ENCODE measurements around the gene ALG11.
"Not testable (repeated sequence)": the region's sequence is repeated elsewhere in the genome, so short reads cannot be mapped to it uniquely, and the experiment has no call there.

The ALG11 gene

DNA sequence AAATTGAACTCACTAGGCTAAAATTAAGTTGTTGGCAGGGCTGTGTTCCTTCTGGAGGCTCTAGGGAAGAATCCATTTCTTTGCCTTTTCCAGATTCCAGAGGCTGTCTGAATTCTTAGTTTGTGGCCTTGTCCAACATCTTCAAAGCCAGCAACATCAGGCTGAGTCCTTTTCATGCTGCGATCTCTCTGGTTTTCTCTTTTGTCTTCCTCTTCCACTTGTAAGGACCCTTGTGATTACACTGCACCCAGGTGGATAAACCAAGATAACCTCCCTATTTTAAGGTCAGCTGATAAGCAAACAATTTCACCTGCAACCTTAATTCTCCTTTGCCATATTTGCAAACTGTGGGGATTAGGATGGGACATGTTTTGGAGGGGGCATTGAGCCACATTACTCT lies 23.8 kb downstream of the ALG11 start:
- H3K4me1 ChIP-seq (ENCODE audit: control extremely low read depth in 1 of 4, control insufficient read depth in 4 of 4, insufficient read depth in 4 of 4, low read length in 3 of 4) = no peaks in the 10 kb centered on the region
- DNase-seq = no peak
- H3K9me3 ChIP-seq (ENCODE audit: control extremely low read depth in 1 of 5, control insufficient read depth in 4 of 5, insufficient read depth in 2 of 5, low read depth in 1 of 5, low read length in 4 of 5) = no peaks in the 10 kb centered on the region
- ChIA-PET POLR2A (no interaction called here), CTCF (no interaction called here)
- H3K27me3 ChIP-seq (replicated peaks in 2 of 5; ENCODE audit: control insufficient read depth in 4 of 5, insufficient read depth in 5 of 5, low read length in 4 of 5) = no peaks in the 10 kb centered on the region
- no peaks in the 10 kb centered on the region for H3K36me3 ChIP-seq (ENCODE audit: control insufficient read depth in 4 of 4, insufficient read depth in 4 of 4, low read length in 3 of 4)
- WGBS (ENCODE audit: insufficient coverage) = 100% methylated on average over 1 of the region's 1 CpG
- no peak overlapping the region for H3K4me3 ChIP-seq (ENCODE audit: control insufficient read depth in 1 of 7, extremely low read depth in 1 of 7, insufficient read depth in 4 of 7, low read depth in 2 of 7, low read length in 6 of 7)
- no peak overlapping the region for H3K27ac ChIP-seq (ENCODE audit: insufficient read depth in 1 of 2, low read depth in 1 of 2, low read length in 2 of 2, poor library complexity in 1 of 2, severe bottlenecking in 2 of 2)

DNA sequence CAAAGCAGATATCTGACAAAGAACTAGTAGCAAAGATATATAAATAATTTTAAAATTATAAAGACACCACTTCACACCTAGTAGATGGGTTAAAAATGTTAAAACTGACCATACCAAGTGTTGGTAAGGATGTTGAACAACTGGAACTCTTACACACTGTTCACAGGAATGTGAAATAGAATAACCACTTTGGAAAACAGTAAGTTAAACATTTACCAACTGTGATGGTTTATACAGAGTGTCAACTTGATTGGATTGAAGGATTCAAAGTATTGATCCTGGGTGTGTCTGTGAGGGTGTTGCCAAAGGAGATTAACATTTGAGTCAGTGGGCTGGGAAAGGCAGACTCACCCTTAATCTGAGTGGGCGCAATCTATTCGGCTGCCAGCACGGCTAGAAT lies 31.5 kb downstream of the ALG11 start:
- Histone ChIP-seq H3K4me3 (ENCODE audit: control insufficient read depth in 1 of 7, extremely low read depth in 1 of 7, insufficient read depth in 4 of 7, low read depth in 2 of 7, low read length in 6 of 7) (no peak overlapping the region), H3K27me3 (replicated peaks in 2 of 5; ENCODE audit: control insufficient read depth in 4 of 5, insufficient read depth in 5 of 5, low read length in 4 of 5) (no peaks in the 10 kb centered on the region), H3K9me3 (ENCODE audit: control extremely low read depth in 1 of 5, control insufficient read depth in 4 of 5, insufficient read depth in 2 of 5, low read depth in 1 of 5, low read length in 4 of 5) (peaks cover 0 to 6% (median 0%) of the 10 kb centered on the region in 5 experiments), H3K36me3 (ENCODE audit: control insufficient read depth in 4 of 4, insufficient read depth in 4 of 4, low read length in 3 of 4) (peaks cover 0 to 2% (median 0%) of the 10 kb centered on the region in 4 experiments), H3K27ac (ENCODE audit: insufficient read depth in 1 of 2, low read depth in 1 of 2, low read length in 2 of 2, poor library complexity in 1 of 2, severe bottlenecking in 2 of 2) (no peak overlapping the region), H3K4me1 (ENCODE audit: control extremely low read depth in 1 of 4, control insufficient read depth in 4 of 4, insufficient read depth in 4 of 4, low read length in 3 of 4) (no peaks in the 10 kb centered on the region)
- no peak for DNase-seq
- CTCF ChIA-PET = no interaction called here
- WGBS (ENCODE audit: insufficient coverage) = 97% methylated on average over 3 of the region's 3 CpGs
- POLR2A ChIA-PET = no interaction called here

DNA sequence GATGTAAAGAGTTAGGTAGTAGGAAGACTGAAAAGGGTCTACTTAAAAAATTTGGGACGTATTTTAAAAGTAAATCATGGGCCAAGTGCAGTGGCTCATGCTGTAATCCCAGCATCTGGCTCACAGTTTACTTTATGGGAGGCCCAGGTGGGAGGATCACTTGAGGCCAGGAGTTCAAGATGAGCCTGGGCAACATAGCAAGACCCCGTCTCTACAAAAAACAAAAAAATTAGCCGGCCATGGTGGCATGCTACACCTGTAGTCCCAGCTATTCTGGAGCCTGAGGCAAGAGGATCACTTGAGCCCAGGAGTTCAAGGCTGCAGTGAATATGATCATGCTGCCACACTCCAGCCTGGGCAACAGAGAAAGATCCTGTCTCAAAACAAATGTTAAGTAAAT lies 35.3 kb downstream of the ALG11 start:
- H3K27ac ChIP-seq (ENCODE audit: insufficient read depth in 1 of 2, low read depth in 1 of 2, low read length in 2 of 2, poor library complexity in 1 of 2, severe bottlenecking in 2 of 2) = no peak overlapping the region
- H3K4me3 ChIP-seq (ENCODE audit: control insufficient read depth in 1 of 7, extremely low read depth in 1 of 7, insufficient read depth in 4 of 7, low read depth in 2 of 7, low read length in 6 of 7) = no peak overlapping the region
- H3K36me3 ChIP-seq (ENCODE audit: control insufficient read depth in 4 of 4, insufficient read depth in 4 of 4, low read length in 3 of 4) = peaks cover 0 to 2% (median 0%) of the 10 kb centered on the region in 4 experiments
- H3K4me1 ChIP-seq (ENCODE audit: control extremely low read depth in 1 of 4, control insufficient read depth in 4 of 4, insufficient read depth in 4 of 4, low read length in 3 of 4) = no peaks in the 10 kb centered on the region
- H3K27me3 ChIP-seq (replicated peaks in 2 of 5; ENCODE audit: control insufficient read depth in 4 of 5, insufficient read depth in 5 of 5, low read length in 4 of 5) = no peaks in the 10 kb centered on the region
- ChIA-PET CTCF (no interaction called here), POLR2A (no interaction called here)
- no peak for DNase-seq
- peaks cover 0 to 6% (median 0%) of the 10 kb centered on the region in 5 experiments for H3K9me3 ChIP-seq (ENCODE audit: control extremely low read depth in 1 of 5, control insufficient read depth in 4 of 5, insufficient read depth in 2 of 5, low read depth in 1 of 5, low read length in 4 of 5)
- WGBS (ENCODE audit: insufficient coverage) = 100% methylated on average over 3 of the region's 3 CpGs

DNA sequence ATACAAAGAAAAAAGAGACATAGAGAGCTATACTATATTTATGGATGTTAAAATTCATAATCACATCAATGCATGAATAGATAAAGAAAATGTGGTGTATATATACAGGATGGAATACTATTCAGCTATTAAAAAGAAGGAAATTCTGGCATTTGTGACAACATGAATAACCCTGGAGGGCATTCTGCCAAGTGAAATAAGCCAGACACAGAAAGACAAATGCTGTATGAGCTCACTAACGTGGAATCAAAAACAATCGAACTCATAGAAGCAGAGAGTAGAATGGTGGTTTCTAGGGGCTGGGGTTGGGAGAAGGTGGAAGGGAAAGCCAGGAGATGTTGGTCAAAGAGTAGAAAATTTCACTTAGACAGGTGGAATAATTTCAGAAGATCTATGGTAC lies 36.3 kb downstream of the ALG11 start:
- H3K4me3 ChIP-seq (ENCODE audit: control insufficient read depth in 1 of 7, extremely low read depth in 1 of 7, insufficient read depth in 4 of 7, low read depth in 2 of 7, low read length in 6 of 7) = no peak overlapping the region
- no peak overlapping the region for H3K27ac ChIP-seq (ENCODE audit: insufficient read depth in 1 of 2, low read depth in 1 of 2, low read length in 2 of 2, poor library complexity in 1 of 2, severe bottlenecking in 2 of 2)
- 94% methylated on average over 2 of the region's 2 CpGs for WGBS (ENCODE audit: insufficient coverage)
- H3K27me3 ChIP-seq (replicated peaks in 2 of 5; ENCODE audit: control insufficient read depth in 4 of 5, insufficient read depth in 5 of 5, low read length in 4 of 5) = no peaks in the 10 kb centered on the region
- peaks cover 0 to 6% (median 0%) of the 10 kb centered on the region in 5 experiments for H3K9me3 ChIP-seq (ENCODE audit: control extremely low read depth in 1 of 5, control insufficient read depth in 4 of 5, insufficient read depth in 2 of 5, low read depth in 1 of 5, low read length in 4 of 5)
- peaks cover 0 to 2% (median 0%) of the 10 kb centered on the region in 4 experiments for H3K36me3 ChIP-seq (ENCODE audit: control insufficient read depth in 4 of 4, insufficient read depth in 4 of 4, low read length in 3 of 4)
- ChIA-PET POLR2A (no interaction called here), CTCF (interaction anchor here (0.6 kb wide), 1 partner anchor 13 kb away, joined by 3 read pairs; no protein-coding TSS in a partner anchor)
- DNase-seq = no peak
- H3K4me1 ChIP-seq (ENCODE audit: control extremely low read depth in 1 of 4, control insufficient read depth in 4 of 4, insufficient read depth in 4 of 4, low read length in 3 of 4) = no peaks in the 10 kb centered on the region

DNA sequence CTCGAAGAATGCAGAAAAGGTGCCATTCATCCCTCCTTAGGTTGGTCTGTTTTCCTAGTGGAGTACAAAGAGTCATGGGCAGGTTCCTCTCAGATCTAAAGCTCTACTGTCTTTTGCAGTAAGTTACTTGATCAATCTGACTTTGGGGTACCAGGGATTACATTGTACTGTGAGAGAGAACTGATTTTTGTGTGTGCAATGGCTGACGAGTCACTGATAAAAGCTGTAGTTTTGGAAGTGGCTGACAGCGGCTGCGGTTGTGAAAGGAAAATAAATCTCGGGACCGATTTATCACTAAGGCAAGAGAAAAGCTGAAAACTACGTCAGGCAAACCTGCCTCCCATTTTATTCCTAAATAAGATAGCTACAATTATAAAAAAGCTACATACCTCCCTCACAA lies 39.2 kb downstream of the ALG11 start:
- POLR2A ChIA-PET = no interaction called here
- Histone ChIP-seq H3K4me1 (ENCODE audit: control extremely low read depth in 1 of 4, control insufficient read depth in 4 of 4, insufficient read depth in 4 of 4, low read length in 3 of 4) (no peaks in the 10 kb centered on the region), H3K36me3 (ENCODE audit: control insufficient read depth in 4 of 4, insufficient read depth in 4 of 4, low read length in 3 of 4) (no peaks in the 10 kb centered on the region), H3K4me3 (ENCODE audit: control insufficient read depth in 1 of 7, extremely low read depth in 1 of 7, insufficient read depth in 4 of 7, low read depth in 2 of 7, low read length in 6 of 7) (no peak overlapping the region), H3K27me3 (replicated peaks in 2 of 5; ENCODE audit: control insufficient read depth in 4 of 5, insufficient read depth in 5 of 5, low read length in 4 of 5) (no peaks in the 10 kb centered on the region), H3K9me3 (ENCODE audit: control extremely low read depth in 1 of 5, control insufficient read depth in 4 of 5, insufficient read depth in 2 of 5, low read depth in 1 of 5, low read length in 4 of 5) (no peaks in the 10 kb centered on the region), H3K27ac (ENCODE audit: insufficient read depth in 1 of 2, low read depth in 1 of 2, low read length in 2 of 2, poor library complexity in 1 of 2, severe bottlenecking in 2 of 2) (no peak overlapping the region)
- CTCF ChIA-PET = no interaction called here
- no peak for DNase-seq
- WGBS (ENCODE audit: insufficient coverage) = 90% methylated on average over 4 of the region's 7 CpGs

DNA sequence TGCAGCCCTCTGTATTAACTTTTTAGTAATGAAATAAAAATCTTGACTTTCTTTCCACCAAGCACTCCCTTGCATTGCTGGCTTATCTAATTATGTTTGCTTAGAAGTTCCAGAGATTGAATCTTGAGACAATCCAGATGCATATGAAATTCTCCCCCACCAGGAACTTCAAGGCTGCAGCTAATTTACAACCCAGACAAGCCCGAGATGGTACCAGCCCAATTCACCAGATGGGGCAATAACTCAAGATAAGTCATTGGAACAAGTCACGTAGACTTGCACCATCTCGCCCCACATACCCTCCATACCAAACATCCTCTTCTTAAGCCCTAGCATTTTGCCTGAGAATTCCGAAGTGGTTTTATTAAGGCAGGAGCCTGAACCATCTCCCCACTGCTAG lies 41.3 kb downstream of the ALG11 start:
- Histone ChIP-seq H3K36me3 (ENCODE audit: control insufficient read depth in 4 of 4, insufficient read depth in 4 of 4, low read length in 3 of 4) (no peaks in the 10 kb centered on the region), H3K27ac (ENCODE audit: insufficient read depth in 1 of 2, low read depth in 1 of 2, low read length in 2 of 2, poor library complexity in 1 of 2, severe bottlenecking in 2 of 2) (no peak overlapping the region), H3K9me3 (ENCODE audit: control extremely low read depth in 1 of 5, control insufficient read depth in 4 of 5, insufficient read depth in 2 of 5, low read depth in 1 of 5, low read length in 4 of 5) (no peaks in the 10 kb centered on the region), H3K4me1 (ENCODE audit: control extremely low read depth in 1 of 4, control insufficient read depth in 4 of 4, insufficient read depth in 4 of 4, low read length in 3 of 4) (no peaks in the 10 kb centered on the region), H3K4me3 (ENCODE audit: control insufficient read depth in 1 of 7, extremely low read depth in 1 of 7, insufficient read depth in 4 of 7, low read depth in 2 of 7, low read length in 6 of 7) (no peak overlapping the region), H3K27me3 (replicated peaks in 2 of 5; ENCODE audit: control insufficient read depth in 4 of 5, insufficient read depth in 5 of 5, low read length in 4 of 5) (no peaks in the 10 kb centered on the region)
- POLR2A ChIA-PET = interaction anchor here (0.6 kb wide), 1 partner anchor 98 kb away, joined by 3 read pairs; no protein-coding TSS in a partner anchor
- CTCF ChIA-PET = no interaction called here
- DNase-seq = no peak
- 95% methylated on average over 3 of the region's 4 CpGs for WGBS (ENCODE audit: insufficient coverage)

DNA sequence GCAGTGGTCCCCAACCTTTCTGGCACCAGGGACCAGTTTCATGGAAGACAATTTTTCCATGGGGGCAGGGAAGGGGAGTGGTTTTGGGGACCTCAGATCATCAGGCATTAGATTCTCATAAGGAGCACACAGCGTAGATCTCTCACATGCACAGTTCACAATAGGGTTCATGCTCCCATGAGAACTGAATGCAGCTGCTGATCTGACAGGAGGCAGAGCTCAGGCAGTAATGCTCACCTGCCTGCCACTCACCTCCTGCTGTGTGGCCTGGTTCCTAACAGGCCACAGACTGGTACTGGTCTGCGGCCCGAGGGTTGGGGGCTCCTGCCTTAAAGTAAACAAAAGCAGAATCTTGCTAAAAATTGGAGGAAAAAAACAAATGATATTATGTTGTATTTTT lies 48.9 kb downstream of the ALG11 start:
- CTCF ChIA-PET; POLR2A ChIA-PET; DNase-seq; H3K27me3 ChIP-seq (replicated peaks in 2 of 5; ENCODE audit: control insufficient read depth in 4 of 5, insufficient read depth in 5 of 5, low read length in 4 of 5); H3K4me3 ChIP-seq (ENCODE audit: control insufficient read depth in 1 of 7, extremely low read depth in 1 of 7, insufficient read depth in 4 of 7, low read depth in 2 of 7, low read length in 6 of 7); H3K27ac ChIP-seq (ENCODE audit: insufficient read depth in 1 of 2, low read depth in 1 of 2, low read length in 2 of 2, poor library complexity in 1 of 2, severe bottlenecking in 2 of 2); H3K4me1 ChIP-seq (ENCODE audit: control extremely low read depth in 1 of 4, control insufficient read depth in 4 of 4, insufficient read depth in 4 of 4, low read length in 3 of 4); H3K36me3 ChIP-seq (ENCODE audit: control insufficient read depth in 4 of 4, insufficient read depth in 4 of 4, low read length in 3 of 4): not testable (repeated sequence)
- peaks cover 0 to 11% (median 5%) of the 10 kb centered on the region in 5 experiments for H3K9me3 ChIP-seq (ENCODE audit: control extremely low read depth in 1 of 5, control insufficient read depth in 4 of 5, insufficient read depth in 2 of 5, low read depth in 1 of 5, low read length in 4 of 5)
- 100% methylated on average over 1 of the region's 3 CpGs for WGBS (ENCODE audit: insufficient coverage)

Data from common myeloid progenitor, CD34-positive (primary cell).